Activated CD4-positive, alpha-beta T cell treated with anti-CD3 and anti-CD28 coated beads for 48 hours (primary cell): Measurements from ENCODE around the gene TFDP2.

Experiments used
- DNase-seq: peaks from one replicate; pipeline ENCODE4 v3.0.0-alpha.2; 2020

The TFDP2 gene

DNA sequence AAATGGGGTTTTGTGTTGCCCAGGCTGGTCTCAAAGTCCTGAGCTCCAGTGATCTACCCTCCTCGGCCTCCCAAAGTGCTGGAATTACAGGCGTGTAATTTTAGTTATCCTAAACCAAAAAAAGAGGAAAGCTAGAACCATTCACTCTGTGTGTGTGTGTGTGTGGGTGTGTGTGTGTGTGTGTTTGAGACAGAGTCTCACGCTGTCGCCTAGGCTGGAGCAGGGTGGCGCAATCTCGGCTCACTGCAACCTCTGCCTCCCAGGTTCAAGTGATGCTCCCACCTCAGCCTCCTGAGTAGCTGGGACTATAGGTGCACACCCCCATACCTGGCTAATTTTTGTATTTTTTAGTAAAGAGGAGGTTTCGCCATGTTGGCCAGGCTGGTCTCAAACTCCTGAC lies 84.0 kb downstream of the TFDP2 start:
- no peak for DNase-seq

DNA sequence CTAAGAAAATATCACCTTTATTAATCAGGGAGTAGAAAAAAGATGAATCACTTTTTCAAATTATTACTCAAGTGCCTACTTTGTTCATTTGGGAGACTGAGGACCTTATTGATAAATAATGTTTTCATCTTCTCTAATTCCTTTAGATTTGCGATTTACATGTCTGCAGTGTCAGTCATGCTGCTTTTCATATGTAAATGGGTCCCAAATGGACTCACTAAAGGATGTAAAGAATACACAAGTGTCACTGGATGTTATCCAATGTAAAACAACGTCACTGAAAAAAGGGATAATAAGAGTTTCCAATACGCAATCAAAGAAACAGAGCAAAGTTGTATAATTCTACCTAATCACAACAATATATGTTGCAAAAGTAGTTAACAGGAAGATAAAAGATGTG lies 84.9 kb downstream of the TFDP2 start:
- DNase-seq: no peak

DNA sequence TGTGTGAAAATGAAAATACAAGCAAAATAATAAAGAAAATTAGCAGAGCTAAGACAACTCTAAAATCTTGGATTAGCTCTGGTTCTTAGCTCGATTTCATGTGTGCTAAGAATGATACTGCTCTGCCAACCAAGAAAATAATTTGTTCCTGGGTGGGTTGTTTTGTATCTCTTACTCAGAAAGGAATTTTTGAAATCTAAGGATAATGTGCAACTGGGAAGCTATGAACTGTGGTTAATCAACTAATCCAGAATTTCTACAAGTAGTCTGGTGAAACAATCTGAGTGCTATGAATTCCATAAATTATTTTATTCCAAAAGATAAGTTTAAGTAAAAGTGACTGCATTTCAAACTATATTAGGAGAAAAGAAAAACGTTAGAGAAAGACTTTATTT lies 92.0 kb downstream of the TFDP2 start:
- DNase-seq: no peak

DNA sequence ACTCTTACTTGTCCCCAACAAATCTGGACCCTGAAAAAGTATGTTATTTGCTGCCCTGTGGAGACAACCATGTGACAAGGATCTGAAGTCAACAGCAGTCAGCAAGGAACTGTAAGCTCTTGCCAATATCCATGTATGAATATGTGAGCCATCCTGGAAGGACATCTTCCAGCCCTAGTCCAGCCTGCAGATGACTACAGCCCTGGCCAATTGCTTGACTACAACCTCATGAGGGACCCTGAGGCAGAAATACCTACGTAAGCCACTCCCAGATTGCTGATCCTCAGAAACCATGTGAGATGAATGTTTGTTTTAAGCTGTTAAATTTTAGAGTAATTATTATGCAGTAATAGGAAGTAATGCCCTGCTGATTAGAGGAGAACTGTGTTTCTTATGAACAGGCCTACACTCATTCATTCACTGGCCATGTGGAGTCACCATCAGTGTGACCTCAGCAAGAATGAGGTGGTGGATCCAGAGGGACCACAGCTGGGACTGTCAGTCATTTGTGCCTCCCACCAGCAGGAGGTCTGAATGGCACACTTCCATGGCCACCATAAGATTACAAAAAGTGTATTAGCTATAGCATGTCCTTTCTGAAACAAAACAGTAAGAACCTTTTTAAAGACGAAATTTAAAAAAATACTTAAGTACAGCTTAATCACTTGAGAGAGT lies 92.6 kb downstream of the TFDP2 start:
- DNase-seq: no peak

DNA sequence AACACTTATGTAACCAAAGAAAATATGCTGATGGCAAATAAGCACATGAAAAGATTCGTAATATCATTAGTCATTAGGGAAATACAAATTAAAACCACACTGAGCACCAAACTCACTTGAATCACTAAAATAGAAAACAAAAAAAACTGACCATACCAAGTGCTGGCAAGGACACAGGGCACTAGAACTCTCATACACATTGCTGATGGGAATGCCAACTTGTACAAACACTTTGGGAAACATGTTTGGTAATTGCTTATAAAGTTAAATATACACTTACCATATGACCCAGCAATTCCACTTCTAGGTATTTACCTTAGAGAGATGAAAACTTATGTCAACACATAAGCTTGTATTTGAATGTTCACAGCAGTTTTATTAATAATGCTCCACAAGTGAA lies 95.5 kb downstream of the TFDP2 start:
- no peak for DNase-seq

DNA sequence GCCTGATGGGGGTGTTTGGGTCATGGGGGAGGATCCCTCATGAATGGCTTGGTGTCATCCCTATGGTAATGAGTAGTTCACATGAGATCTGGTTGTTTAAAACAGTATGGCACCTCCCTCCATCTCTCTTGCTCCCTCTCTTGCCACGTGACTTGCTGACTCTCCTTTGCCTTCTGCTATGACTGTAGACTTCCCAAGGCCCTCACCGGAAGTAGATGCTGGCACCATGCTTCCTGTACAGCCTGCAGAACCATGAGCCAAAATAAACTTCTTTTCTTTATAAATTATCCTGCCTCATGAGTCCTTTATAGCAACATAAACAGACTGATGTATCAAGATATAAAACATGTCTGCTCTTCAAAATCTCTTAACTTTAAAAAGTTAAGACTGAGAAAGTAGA lies 96.1 kb downstream of the TFDP2 start:
- peak; percentile 6 for DNase-seq

DNA sequence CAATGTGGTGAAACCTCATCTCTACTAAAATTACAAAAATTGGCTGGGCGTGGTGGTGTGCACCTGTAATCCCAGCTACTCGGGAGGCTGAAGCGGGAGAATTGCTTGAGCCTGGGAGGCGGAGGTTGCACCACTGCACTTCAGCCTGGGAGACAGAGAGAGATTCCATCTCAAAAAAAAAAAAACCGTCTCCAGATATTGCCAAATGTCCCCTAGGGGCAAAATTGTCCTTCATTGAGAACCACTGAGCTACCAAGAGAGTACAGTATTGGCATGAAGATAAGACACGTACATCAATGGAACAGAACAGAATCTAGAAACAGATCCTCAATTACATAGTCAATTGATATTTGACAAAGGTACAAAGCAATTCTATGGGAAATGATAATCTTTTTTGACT lies 98.0 kb downstream of the TFDP2 start:
- DNase-seq: no peak

DNA sequence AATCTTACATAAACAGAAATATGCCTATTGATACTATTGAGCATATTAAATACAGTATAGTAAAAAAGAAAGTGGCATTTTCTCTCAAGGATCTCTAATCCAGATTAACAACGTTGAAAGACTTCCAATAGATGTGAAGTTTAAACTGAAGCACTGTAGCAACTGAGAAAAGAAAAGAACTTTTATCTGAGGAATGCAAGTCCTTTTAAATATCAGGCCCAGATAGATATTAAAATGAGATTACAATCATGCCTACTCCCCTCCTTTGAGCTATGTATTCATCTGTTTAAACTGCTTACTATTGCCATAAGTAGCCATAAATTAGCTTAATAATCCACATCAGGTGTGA lies 102.3 kb downstream of the TFDP2 start:
- DNase-seq: no peak

DNA sequence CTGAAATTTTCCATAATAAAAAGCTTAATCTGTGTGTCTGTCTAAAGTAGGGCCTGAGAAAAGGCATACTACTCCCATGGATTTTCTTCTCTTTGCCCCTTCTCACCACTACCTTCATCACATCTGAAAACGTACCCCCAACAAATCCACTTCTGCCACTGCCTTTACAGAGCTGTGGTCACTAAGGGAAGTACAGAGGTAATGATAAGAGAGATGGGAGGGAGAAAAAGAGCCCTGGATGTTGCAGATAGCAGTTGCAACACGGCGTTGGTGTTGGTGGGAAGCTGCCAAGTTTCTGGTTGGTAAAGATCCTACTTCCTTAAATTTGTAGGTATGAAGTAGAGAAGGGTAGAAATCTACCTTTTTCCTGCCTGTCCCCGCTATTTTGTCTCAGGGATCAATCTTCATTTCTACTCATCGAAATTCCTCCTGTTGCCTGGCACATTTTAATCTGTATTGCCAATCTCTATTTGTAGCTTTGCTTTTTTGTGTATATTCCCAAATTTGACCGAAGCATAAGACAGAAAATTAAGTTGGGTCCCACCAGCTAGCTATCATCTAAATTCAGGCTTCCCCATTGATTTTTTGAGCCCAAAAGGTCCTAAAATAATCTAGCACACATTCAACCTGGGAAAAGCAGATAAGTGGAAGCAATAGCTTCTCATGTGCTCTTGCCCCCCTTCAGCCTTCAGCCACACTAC lies 102.9 kb downstream of the TFDP2 start:
- no peak for DNase-seq

DNA sequence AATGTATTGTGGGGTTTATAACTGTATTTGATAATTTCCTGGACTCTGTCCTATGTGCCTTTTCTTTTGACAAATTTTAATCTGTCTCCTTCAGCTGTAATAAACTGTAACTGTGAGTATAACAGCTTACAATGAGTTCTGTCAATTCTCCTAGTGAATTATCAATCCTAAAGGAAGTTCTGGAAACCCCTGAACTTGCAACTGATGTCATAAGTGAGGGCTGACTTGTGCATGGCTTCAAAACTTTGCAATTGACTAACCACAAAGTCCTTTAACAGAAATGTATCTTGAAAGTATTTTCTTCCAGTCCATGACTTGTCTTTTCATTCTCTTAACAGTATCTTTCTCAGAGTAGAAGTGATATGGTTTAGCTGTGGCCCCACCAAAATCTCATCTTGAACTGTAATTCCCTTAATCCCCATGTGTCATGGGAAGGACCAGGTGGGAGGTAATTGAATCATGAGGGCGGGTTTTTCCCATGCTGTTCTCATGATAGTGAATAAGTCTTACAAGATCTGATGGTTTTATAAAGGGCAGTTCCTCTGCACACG lies 108.3 kb downstream of the TFDP2 start:
- DNase-seq: no peak

DNA sequence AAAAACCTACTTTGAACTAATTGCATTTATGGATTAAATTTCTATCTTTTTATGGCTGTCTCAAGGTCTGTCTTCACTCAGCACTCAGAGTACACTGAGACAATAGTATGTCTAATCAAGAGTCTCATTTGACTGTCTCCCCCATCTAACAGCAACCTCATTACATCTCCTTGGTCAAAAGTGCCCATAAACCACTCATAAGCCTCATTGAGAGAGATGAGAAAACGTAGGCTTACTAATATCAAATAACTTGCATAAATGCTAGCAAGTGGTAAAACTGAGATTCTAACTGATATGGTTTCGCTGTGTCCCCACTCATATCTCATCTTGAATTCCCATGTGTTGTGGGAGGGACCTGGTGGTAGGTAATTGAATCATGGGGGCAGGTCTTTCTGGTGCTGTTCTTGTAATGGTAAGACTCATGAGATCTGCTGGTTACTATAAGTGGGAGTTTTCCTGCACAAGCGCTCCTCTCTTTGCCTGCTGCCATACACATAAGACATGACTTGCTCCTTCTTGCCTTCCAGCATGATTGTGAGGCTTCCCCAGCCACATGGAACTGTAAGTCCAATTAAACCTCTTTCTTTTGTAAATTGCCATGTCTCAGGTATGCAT lies 113.9 kb downstream of the TFDP2 start:
- DNase-seq: no peak

DNA sequence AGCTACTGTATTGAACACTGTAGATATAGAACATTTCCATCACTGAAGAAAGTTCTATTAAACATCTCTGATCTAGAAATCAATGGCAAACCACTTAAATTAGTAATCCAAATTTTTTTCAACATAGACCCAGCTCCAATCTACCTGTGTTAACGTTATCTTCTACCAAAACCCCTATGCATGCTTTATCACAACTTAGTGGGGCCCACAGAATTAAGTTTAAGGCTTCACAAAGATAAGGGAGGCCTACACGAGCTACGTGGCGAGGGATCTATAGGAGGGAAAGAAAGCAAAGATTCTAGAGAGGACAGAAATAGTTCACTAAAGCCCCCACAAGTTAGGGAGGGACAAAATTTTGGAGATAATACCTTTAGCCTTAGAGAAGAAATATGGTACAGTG lies 116.1 kb downstream of the TFDP2 start:
- no peak for DNase-seq

DNA sequence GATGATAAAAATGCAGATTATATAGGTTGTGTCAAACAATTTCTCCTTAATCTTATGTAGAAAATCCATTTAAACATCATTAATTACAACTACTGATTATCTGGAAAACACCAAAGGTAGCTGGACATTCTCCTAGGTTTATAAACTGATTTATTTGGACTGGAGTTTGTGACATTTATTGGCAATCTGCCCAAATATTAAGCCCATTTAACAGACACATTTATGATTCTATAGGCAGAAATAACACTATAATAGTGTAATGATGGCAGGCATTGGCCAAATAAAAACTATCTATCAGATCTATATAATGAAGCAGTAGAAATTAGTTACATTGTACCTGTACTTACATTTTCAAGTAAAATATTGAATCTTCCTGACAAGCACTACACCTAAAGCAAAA lies 117.8 kb downstream of the TFDP2 start:
- DNase-seq: no peak

DNA sequence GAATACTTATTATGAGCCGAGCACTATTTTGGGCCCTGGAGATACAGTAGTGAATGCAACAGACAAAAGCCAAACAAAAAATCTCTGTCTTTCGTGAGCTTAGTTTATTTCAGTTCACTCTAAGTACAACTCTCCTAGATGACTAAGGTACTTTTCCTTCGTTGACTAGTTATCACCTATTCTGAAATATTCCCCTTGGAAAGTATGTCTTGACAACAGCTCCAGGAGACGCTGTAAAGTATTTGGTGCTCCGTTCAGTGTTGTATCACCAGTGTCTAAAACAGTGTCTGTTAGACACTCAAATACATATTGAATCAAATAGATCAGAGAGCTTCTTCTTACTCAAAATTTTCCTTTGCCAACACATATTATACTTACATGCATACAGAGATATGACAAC lies 119.6 kb downstream of the TFDP2 start:
- no peak for DNase-seq

DNA sequence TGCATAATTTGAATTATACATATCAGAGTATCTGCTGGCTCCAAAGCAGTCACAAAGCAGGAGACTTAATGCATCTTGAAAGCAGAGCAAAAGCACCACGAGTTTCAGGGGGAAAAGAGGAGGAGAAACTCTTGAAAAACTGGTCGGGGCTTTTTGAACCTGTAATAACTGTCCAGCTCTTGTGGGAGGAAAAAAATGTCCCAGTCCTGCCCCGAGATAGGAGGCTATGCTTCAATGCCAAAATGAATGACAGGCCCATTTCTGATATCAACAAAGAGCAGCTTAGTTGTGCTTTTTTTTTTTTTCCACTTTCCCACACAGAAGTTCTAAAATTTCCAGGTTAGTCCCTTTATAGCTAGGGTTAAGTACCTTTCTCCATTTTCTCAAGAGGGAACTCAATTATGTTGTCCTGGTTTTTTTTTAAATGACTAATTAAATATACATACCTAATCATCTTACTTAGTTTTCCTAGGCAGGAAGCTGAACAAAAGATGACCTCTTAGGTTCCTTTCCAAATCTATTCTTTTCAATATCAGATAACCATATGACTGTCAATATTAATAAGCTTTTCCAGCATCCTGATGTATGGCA lies 120.2 kb downstream of the TFDP2 start:
- DNase-seq: no peak

DNA sequence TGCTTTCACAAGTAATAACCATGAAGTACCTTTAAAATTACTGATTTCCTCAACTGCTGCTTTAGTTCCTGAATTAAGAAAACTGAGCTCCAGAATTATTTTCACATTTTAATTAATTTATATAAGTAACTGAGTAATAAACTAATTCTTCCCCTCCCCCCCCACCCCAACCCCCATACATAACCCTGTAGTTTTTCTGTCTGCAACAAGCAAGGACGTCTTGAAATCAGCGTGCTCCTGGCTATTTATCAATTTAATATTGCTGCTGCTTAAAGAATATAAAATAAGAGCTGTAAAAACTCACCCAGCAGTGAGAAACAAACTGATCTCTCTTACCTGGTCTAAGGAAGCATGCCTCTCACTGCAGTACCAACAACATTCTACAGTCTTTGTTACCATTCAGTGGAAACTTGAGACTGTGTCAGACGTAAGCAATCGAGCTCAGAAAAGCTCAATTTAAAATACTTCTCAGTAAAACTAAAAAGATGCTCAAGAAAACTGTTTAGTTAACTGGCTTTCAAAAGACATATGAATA lies 121.0 kb downstream of the TFDP2 start:
- peak; percentile 41 for DNase-seq

DNA sequence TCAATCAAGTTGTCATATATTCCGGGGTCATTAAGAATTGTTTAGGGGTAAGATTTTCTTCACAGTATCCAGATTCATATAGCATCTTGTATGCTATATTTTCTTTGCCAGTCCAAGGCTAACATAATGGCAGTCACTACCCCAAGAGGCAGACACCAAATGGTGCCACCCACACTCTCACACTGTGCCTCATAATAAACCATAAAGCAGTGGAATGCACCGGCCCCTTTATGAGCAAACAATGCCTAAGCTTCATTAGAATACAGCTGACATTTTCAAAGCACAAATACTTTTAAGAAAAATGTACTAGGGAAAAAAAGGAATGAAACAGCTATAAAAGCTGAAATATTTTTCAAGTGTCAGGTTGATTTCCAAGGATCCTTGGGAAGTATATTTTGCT lies 121.6 kb downstream of the TFDP2 start:
- peak; percentile 58 for DNase-seq

DNA sequence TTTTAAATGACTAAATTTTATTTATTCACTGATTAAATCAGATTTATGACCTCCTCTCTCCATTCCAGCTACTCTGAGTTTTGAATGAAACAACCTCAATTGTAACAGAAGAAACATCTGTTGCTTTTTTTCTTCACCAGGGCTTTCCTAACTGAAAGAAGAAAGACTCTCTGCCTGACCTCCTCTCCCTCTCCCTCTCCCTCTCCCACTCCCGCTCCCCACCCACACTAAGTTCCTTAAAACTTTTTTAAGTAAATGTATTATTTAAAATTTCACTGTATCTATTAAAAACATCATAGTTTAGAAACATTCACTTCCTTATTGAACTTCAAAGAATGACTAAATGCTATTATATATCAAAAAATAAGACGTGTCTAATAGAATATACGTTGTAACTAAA lies 122.0 kb downstream of the TFDP2 start:
- no peak for DNase-seq

DNA sequence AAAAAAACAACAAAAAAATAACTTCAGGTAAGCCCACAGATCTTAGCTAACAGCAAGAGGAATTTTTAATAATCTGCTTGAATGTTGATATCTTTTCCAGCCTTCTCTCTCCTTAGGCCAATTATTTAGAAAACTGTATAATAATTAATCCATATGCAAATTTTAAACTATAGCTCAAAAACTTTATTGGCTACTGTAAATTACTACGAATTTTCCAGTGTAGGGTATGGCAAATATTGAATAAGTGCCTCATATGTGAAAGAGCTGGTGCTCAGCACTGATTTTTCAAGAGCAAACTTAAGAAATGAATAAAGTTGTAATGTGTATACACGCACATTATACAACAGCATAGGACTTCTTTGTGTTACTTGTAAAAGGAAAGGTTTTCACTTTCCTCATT lies 123.0 kb downstream of the TFDP2 start:
- DNase-seq: no peak

DNA sequence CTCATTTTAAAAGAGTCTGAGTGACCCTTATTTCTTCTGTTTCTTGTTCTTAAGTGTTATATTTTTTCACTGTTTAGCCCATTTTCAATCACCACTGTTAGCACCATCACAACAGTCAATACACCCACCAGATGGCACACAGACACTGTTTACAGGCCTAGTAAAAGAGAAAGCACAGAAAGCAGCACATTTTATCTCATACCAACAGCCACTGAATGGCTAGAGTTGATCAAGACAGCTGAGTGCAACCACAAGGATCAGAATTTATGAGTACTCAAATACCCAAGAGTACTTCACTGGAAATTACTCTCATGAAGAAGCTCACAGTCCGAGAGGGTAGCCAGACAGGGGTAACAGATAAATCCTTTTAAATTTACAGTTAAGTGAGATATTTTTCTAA lies 127.0 kb downstream of the TFDP2 start:
- no peak for DNase-seq

DNA sequence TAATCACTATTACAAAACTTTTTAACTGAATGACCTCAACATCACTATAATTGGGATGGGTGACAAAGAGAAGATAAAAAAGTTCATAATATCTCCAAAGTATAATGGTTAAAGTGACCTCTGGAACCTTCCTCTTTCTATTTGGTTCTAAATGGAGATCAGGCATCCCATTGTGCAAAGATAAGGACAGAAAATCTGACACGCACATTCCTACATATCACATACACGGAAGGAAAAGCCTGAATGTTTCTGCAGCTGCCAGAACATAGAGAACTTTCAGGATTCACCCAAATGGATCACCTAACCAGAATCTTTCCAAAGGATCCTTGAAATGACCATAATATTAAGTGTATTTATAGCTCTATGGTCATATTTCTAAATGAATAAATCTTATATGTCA lies 128.2 kb downstream of the TFDP2 start:
- no peak for DNase-seq

DNA sequence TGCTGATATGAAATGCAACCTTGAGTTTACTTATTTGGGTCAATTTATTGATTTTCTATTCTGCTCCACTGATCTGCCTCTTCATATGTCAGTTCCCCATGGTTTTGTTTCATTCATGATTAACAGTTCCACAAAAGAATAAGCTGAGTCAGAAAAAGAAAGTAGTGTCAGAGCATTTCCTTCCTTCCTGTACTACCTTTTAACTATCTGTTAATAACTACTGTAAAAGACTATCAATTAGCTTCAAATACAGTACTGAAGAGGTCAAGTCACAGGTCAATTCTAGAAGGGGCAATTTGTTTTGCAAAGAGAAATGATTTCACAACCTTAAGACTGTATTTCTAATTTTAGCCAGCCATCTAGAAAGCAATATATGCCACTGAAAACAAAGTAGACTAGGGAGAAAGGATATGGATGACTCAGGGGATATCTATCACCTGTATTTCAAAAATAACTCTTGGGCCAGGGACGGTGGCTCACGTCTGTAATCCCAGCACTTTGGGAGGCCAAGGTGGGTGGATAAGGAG lies 129.5 kb downstream of the TFDP2 start:
- DNase-seq: no peak

DNA sequence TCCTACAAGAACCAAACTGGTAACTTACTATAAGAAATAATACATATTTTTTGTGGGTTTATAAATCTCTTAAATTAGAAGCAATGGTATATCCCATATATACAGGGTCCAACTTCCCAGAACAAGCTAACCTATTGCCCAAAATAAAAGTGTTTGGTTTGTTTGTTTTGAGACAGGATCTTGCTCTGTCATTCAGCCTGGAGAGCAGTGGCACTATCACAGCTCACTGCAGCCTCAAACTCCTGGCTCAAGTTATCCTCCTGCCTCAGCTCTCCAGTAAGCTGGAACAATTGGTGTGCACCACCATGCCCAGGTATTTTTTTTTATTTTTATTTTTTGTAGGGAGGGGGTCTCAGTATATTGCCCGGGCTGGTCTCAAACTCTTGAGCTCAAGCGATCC lies 135.4 kb downstream of the TFDP2 start:
- DNase-seq: no peak
